ENCODE results near the gene PARP15.

The PARP15 gene

DNA sequence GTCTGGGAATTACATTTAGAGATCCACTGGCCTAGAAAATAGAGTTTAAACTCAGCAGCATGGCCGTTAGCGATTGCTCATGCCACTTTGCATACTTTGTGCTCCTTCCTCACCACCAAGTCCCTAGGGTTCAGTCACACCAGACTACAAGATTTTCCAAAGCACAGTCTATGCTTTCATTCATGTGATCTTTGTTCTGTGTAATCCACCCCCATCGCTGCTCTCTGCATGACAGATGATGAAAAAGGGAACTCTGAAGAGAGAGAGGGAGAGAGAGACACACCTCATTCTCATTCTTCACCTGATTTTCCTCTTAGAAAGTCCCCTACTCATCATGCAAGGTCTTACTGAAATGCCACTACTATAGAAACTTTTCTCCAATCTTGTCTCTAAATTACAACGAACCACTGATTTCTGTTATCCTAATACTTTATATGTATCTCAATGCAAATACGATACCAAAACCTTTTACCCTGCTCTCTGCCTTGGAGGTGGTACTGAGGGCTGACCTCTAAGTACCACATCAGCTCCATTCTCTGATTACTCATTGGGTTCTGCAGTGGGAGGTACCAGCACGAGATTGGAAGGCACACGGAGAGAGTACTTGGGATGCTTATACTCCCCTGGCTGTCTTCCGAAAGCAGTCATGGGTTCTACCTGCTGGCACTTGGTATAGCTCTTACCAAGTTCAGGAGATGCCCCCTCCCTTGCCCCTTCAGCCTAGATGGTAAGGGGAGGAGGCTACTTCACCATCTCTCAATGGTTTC, 1.1 kb upstream of the PARP15 start:
- no peak for DNase-seq

DNA sequence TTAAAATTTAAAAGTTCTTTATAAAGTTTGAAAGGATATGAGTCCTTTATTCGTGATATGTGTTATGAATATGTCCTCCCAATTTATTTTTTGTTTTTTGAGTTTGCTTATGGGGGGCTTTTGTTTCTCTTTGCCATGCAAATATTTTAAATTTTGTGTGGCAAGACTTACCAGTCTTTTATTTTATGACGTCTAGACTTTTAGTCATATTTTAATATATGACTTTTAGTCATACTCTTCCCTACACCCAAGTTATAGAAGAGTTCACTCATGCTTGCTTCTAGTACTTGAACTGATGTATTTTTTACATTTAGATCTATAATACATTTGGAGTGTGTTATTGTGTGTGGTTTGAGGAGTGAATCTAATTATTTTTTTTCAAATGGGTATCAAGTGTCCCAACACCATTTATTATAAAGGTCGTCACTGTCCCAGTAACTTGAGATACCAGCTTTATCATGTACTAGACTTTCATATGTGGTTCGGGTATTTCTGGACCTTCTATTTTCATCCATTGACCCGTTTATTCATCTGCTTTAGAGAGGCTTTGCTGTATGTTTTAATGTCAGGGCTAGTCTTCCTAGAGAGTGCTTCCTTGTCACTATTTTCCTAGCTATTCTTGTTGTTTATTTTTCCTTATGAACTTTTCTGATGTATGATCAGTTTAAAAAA, 755 bp downstream of the PARP15 start:
- no peak for DNase-seq

DNA sequence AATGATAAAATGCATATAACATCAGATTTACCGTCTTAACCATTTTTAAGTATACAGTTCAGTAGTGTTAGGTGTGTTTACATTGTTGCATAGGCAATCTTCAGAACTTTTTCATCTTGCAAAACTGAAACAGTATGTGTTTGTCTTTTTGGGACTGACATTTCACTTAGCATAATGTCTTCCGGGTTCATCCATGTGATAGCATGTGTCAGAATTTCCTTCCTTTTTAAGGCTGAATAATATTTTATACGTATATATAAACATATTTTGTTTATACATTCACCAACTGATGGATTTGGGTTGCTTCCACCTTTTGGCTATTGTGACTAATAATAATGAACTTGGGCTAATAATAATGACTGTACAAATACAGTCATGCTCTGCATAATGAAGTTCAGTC, 3.0 kb downstream of the PARP15 start:
- DNase-seq: no peak

DNA sequence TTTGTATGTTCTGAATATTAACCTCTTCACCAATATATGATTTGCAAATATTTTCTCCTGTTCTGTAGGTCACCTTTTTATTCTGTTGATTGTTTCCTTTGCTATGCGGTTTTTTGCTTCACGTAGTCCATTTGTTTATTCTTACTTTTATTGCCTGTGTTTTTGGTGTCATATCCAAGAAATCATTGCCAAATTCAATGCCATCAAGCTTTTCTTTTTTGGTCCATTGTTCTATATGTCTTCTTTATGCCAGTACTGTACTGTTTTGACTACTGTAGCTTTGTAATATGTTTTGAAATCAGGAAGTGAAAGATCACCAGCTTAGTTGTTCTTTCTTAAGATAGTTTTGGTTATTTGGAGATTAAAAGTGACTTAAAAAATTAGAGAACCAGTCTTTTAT, 4.2 kb downstream of the PARP15 start:
- DNase-seq: no peak

DNA sequence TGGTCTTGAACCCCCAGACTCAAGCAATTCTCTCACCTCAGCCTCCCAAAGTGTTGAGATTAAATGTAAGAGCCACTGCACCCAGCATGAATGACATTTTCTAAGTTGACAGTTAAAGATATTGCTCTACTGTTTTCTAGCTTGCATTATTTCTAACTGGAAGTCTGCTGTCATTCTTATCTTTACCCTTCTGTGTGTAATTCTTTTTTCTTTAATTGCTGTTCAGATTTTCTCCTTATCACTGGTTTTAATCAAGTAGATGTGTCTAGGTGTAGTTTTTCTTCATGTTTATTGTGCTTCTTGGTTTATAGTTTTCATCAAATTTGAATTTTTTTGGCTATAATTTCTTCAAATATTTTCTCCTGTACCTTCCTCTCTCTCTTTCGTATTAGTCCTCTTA, 4.9 kb downstream of the PARP15 start:
- no peak for DNase-seq

DNA sequence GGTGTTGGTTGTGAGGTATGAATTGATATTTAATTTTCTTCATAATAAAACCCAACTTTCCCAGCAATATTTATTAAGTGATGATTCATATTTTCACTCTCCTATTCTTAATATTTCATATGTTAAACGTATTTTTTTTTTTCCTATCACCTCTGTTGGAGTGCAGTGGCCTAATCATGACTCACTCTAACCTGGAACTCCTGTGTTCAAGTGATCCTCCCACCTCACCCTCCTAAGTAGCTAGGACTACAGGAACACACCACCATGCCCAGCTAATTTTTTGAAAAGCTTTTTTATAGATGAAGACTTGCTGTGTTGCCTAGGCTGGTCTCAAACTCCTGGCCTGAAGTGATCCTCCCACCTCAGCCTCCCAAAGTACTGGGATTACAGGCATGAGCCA, 8.6 kb downstream of the PARP15 start:
- DNase-seq: no peak

DNA sequence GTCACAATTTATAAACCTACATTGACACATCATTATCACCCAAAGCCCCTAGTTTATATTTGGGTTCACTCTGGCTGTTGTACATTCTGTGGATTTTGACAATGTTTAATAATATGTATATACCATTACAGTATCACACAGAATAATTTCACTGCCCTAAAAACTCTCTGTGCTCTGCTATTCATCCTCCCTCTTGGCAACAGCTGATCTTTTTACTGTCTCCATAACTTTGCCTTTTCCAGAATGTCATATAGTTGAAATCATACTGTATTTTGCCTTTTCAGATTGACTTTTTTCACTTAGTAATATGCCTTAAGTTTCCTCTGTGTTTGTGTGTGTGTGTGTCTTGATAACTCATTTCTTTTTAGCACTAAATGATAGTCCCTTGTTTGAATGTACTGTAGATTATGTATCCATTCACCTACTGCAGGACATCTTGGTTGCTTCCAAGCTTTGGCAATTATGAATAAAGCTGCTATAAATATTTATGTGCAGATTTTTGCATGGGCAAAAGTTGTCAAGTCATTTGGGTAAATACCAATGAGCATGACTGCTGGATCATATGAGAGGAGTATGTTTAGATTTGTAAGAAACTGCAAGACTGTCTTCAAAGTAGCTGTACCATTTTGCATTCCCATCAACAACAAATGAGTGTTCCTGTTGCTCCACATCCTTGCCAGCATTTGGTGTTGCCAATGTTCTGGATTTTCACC, 9.5 kb downstream of the PARP15 start:
- no peak for DNase-seq

DNA sequence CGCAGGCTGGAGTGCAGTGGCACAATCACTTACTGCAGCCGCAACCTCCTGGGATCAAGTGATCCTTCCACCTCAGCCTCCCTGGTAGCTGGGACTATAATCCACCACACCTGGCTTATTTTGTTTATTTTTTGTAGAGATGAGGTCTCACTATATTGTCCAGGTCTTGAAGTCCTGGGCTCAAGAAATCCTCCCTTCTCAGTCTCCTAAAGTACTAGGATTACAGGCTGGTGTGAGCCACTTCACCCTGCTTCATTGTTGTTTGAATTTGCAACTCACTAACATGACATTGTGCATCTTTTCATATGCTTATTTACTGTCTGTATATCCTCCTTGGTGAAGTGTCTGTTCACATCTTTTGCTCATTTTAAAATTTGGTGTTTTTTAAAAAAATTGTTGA, 10.1 kb downstream of the PARP15 start:
- DNase-seq: no peak

DNA sequence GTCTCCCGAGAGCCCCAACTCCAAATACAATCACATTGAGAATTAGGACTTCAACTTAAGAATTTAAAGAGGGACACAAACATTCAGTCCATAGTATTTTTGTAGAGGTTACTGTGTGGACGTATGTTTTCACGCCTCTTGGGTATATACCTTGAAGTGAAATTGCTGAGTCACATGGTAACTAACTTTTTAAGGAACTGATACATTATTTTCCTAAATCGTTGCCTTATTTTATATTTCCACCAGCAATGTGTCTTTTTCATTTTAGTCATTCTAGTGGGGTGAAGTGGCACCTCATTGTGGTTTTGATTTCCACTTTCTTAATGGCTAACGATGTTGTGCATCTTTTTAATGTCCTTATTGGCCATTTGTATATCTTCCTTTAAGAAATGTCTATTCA, 11.8 kb downstream of the PARP15 start:
- no peak for DNase-seq

DNA sequence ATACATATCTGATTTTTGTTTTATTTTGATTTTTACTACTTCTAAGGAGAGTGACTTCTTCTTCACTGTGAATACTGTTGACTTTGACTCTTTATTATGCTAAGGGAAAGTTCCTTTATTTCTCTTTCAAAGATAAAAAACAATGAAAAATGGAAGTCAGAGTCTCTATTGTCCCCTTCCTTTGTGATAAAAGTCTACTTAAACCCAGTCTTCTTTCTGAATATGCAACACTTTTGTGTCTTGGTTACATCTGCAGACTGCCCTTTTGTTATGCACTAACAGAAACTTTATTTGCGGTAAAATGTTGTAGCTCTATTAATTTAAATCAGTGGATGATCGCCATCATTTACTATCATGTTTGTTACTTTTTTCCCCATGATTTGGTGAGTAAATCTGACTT, 13.2 kb downstream of the PARP15 start:
- DNase-seq: no peak

DNA sequence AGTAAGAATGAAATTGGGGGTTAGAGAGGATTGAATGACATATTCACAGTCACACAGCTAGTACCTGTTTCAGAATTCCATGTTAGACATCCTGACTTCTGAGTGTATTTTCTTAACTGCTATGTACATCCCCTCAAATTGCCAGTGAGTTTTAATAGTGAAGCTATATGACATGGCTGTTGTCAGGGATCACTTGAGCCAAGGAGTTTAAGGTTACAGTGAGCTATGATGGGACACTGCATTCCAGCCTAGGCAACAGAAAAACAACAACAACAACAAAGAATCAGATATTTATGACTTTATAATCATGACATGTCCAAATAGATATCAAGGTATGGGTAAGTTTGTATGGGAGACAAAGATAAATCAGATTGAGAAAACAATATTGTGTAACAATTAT, 16.6 kb downstream of the PARP15 start:
- no peak for DNase-seq

DNA sequence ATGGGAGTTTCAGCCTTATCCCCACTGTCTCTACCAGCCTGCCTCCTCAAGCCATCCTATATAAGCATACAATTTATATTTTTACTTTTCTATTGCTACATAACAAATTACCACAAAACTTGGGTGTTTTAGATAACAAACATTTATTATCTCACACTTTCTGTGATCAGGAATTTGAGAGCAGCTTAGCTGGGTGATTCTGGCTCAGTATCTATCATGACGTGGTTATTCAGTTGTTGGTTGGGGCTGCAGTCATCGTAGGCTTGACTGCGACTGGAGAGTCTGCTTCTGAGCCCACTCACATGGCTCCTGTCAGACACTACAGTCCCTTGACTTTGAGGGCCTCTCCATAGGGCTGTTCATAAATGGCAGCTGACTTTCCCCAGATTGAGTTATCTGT, 20.7 kb downstream of the PARP15 start:
- no peak for DNase-seq

DNA sequence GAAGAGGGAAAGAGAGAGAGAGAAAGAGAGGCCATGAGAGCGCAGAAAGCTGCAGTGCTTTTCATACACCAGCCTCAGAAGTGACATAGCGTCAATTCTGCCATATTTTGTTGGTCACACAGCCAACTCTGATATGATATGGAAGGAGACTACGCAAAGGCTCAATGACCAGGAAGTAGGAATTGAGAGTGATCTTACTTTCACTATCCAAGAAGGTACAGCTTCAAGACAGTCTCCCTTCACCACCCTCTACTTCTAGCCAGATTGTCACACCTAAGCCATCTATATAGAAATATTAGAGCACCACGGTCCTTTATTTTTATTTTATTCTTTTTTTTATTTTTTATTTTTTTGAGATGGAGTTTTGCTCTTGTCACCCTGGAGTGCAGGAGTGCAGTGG, 21.1 kb downstream of the PARP15 start:
- no peak for DNase-seq

DNA sequence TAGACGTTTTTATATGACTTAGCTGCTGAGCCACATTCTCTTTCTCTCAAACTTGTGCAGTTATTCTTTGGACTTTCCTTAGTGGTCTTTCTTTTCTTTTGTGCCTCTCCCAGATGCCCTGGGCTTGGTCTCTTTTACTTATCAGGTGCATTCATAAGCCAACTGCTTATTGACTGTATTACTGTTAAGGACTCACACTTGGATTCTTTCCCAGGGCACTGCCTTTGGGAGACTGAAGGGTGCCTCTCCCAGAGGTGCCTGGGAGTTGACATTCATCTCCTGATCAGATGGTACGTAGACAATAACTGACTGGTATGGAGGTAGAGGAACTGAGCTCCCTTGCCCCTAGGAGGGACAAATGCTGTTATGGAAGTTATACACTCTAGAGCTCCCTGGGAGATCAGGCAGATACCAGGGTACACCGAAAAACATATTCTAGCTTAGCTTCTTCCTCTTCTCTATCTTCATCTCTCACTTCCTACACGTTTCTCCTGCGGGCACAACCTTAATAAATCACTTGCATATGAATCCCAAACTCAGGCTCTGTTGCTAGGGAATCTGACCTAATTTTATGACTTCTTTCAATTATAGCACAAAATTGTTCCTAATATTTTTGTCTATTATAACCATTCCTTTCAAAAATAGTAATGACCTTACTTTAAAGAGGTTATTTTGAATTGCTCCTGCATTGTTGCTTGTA, 24.7 kb downstream of the PARP15 start:
- no peak for DNase-seq

DNA sequence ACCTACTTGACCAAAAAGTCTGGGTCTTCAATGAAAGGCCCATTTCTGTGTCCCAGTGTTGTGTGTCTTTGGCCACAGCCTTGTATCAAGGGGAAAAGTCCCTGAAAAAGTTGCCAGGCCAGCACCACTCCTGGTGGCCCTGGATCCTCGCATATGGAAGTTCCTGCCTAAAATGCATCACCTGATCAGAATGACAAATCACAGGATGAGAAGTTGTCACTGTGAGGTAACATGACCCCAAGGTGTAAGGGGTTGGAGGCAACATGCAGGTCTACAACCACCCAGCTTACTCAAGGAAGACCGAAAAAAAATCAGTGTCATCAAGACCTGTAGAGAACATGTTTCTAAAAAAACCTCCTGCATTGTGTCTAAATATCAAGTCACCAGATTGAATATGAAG, 25.6 kb downstream of the PARP15 start:
- DNase-seq: no peak

DNA sequence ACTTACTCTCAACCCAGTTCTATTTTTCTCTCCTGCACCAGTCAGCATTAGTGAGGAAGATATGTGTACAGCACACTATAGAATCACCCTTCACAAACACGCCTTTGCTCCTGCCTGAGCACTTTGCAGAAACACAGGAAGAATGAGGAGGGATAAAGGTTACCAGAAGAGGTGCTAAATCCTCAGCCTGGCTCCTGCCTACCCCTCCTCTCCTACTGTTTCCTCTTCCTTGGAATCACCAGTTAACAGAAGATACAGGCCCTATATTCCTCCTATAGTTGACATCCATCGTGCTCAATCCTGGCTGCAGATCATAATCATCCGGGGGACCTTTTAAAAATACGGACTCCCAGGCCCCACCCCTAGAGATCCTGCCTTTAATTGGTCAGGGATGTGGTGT, 28.9 kb downstream of the PARP15 start:
- DNase-seq: no peak

DNA sequence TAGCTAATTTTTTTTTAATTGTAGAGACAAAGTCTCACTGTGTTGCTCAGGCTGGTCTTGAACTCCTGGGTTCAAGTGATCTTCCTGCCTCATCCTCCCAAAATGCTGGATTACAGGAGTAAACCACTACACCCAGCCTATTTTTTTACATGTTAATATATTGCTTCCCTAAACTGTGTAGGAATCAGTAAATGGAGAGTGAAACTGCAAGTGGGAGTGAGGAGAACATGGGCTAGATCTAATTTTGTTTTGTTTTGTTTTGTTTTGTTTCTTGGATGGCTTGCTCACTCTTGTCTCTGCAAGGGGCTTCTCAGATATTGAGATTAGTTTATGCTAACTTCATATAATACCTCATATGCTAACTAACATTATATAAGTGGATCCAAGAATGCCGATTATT, 31.5 kb downstream of the PARP15 start:
- DNase-seq: no peak

DNA sequence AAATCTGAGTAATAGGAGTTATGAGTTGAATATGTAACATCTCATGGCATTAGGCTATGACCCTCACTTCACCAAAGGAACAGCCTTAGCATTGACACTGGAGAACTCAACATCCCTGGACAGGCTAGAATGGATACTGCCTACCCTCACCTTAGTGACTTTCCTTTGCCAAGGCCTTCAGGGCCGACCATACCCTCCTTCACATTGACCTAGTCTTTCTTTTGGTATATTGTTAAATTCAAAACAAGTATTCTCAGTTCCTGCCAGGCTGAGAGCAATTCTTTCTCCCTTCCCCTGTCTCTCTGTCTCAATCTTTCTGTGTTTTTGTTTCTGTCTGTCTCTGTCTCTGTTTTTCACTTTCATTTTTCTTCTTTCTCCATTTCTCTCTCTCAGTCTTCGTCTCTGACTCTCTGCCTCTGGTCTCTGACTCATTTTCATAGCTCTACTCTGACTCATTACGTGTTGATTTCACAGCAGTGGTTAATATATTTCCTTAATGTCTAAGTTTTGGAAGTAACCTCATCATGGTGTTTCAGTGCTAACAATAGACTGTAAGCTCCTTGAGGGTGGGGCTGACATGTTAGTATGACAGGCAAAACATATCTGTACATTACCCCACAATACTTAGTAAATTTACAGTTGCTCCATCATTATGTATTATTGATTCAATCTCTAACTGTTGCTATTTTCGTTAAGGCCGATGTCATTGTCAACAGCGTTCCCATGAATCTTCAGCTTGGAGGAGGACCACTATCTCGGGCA, 32.5 kb downstream of the PARP15 start:
- peak; percentile 20 for DNase-seq

DNA sequence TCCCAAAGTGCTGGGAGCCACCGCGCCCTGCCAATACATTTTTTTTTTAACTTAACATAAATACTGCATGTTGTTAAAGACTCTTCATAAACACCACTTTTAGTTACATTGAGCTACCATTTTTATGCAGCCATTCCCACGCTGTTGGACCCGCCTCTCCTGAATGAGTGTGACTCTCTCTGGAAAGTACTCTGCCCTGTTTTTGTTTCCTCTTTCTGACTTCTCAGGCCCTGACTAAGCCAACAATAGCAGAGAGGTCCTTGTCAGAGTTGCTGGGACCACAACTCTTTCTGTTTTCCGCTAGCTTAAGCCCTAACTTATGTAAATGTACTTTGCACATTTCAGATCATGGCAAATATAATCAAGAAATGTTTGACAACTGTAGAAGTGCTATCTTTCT, 35.2 kb downstream of the PARP15 start:
- DNase-seq: no peak

DNA sequence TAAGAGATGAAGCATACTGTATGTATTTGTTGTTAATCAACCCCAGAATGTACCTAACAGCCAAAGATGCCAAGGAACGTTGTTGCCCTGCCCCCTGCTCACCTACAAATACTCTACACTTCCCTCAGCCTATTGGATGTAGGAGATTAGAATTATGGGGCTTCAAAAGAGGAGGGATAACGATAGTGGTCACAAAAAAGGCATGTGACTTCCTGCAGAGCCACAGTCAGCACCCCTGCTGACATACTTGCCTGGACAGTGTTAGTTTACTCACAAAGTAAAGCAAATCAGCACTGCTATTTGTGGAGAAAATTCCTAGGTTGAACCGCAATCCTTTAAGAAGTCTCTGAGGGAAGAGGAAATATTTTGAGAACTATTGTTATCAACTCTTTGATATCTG, 37.9 kb downstream of the PARP15 start:
- DNase-seq: no peak

DNA sequence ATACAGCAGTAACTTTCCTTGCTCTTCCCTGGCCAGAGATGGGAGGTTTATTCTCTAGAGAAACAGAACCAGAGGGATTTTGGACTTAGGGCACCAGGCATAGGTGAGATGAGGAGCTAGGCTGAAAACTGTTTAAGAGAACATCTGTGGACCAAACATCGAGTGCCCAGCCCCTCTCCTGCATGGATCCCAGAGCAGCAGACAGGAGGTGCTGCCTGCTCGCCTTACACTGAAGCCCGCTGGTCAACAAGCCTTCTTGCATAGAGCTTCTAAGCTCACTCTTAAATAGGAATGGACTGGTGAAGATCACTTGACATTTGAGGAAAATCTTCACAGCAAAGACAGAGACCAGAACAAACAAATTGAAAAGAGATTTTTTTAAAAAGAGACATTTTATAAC, 41.2 kb downstream of the PARP15 start:
- DNase-seq: no peak

DNA sequence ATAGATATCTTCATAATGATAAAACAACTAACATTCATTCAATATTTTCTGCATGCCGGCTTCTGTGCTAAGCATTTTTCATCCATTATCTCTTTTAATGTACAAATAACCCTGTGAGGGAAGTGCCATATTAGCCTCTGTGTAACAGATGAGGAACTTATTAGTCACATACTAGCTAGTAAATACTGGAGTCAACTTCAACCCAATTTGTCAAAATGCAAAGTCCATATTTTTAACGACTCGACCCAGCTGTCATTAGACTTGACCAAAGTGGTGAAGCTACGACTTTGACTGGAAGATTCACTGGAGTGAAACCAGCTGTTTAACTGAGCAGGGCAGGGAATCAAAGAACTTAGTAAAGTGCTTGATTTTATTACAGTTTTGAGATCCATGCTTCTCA, 41.6 kb downstream of the PARP15 start:
- DNase-seq: no peak

DNA sequence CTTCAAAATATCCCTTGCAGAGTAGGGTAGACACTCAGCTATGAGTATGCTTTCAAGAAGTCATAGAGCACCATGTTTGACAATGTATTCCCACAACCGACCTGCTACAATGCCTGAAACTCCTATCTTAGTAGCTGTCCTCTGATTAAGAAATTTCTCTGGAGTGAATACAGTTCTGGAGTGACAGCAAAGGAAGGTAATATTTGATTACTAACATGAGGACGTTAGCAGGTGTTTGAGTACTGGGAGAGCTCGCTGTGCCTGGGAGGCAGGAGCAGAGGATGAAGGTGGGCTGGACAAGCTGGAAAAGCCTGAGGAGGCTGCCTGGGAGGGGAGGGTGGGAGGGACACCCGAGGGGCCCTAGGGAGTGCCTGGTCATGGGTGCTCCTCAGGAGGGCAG, 42.9 kb downstream of the PARP15 start:
- DNase-seq: no peak
